GM12878 (cell line): ENCODE data around the gene CCDC39.

Experiments
- CTCF ChIP-seq, 3 experiments: IDR thresholded peaks in 2 of 3; conservative IDR thresholded peaks in 1 of 3; 2 replicates each; pipeline ENCODE4 v1.5.1; 2011; ENCODE audit warnings: low read depth in 3 of 3, low read length in 3 of 3, mild to moderate bottlenecking in 3 of 3, control low read depth in 2 of 3, moderate library complexity in 2 of 3, inconsistent platforms in 1 of 3, mixed read lengths in 1 of 3; ENCODE audit not compliant: control insufficient read depth in 2 of 3, insufficient read depth in 1 of 3; ENCODE audit errors: extremely low read depth in 1 of 3
- ESRRA ChIP-seq: IDR thresholded peaks from 2 replicates; pipeline ENCODE4 v1.6.1; 2012; ENCODE audit warnings: mild to moderate bottlenecking, low read length, improper control_type of control experiment
- GABPA ChIP-seq: IDR thresholded peaks from 2 replicates; pipeline ENCODE4 v1.6.1; 2014; ENCODE audit warnings: antibody characterized with exemption, low read depth, mild to moderate bottlenecking, inconsistent platforms
- MYC ChIP-seq: IDR thresholded peaks from 2 replicates; pipeline ENCODE4 v1.6.1; 2011; ENCODE audit warnings: mild to moderate bottlenecking, low read length, moderate library complexity, inconsistent platforms; ENCODE audit not compliant: insufficient read depth, insufficient replicate concordance, insufficient read length, severe bottlenecking
- POLR2AphosphoS5 ChIP-seq: IDR thresholded peaks from 2 replicates; pipeline ENCODE4 v1.6.1; 2011; ENCODE audit warnings: mild to moderate bottlenecking, low read length, inconsistent platforms
- SP1 ChIP-seq: IDR thresholded peaks from one replicate; pipeline ENCODE4 v1.6.1; 2011; ENCODE audit warnings: low read depth, low read length
- SRF ChIP-seq, 2 experiments: IDR thresholded peaks; 2 replicates each; pipeline ENCODE4 v1.6.1; 2011; ENCODE audit warnings: low read depth in 2 of 2, low read length in 2 of 2, mild to moderate bottlenecking in 1 of 2, moderate library complexity in 1 of 2
- TAF1 ChIP-seq: IDR thresholded peaks from 2 replicates; pipeline ENCODE4 v1.6.1; 2011; ENCODE audit warnings: mild to moderate bottlenecking, low read depth, low read length, borderline replicate concordance
- USF1 ChIP-seq: IDR thresholded peaks from 2 replicates; pipeline ENCODE4 v1.6.1; 2011; ENCODE audit warnings: borderline replicate concordance, low read depth, mild to moderate bottlenecking, moderate library complexity, mixed read lengths, low read length; ENCODE audit not compliant: insufficient read depth; ENCODE audit errors: extremely low read length
- TF ChIP-seq, protein P1 (sequence below): IDR thresholded peaks from 2 replicates; pipeline ENCODE4 v1.6.1; 2012; ENCODE audit warnings: mild to moderate bottlenecking, low read depth, low read length

DNA sequence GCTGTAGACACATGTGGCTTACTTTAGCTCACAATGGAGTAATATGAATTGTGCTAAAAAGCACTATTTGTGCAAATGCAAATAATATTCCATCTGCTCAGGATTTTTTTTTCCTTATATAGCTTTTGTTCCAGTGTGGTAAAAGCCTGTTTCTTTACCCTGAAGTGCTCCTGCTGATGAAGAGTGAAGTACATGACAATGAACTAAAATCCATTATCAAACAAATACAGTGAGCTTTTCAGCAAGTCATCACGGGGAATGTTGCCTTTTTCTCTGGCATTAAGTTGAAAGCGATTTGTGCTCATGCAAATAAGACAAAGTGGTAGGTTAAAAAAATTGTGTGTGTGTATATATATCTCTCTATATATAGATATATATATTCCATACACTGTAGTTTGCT lies 28.6 kb upstream of the CCDC39 start:
- TF ChIP-seq, protein P1, sequence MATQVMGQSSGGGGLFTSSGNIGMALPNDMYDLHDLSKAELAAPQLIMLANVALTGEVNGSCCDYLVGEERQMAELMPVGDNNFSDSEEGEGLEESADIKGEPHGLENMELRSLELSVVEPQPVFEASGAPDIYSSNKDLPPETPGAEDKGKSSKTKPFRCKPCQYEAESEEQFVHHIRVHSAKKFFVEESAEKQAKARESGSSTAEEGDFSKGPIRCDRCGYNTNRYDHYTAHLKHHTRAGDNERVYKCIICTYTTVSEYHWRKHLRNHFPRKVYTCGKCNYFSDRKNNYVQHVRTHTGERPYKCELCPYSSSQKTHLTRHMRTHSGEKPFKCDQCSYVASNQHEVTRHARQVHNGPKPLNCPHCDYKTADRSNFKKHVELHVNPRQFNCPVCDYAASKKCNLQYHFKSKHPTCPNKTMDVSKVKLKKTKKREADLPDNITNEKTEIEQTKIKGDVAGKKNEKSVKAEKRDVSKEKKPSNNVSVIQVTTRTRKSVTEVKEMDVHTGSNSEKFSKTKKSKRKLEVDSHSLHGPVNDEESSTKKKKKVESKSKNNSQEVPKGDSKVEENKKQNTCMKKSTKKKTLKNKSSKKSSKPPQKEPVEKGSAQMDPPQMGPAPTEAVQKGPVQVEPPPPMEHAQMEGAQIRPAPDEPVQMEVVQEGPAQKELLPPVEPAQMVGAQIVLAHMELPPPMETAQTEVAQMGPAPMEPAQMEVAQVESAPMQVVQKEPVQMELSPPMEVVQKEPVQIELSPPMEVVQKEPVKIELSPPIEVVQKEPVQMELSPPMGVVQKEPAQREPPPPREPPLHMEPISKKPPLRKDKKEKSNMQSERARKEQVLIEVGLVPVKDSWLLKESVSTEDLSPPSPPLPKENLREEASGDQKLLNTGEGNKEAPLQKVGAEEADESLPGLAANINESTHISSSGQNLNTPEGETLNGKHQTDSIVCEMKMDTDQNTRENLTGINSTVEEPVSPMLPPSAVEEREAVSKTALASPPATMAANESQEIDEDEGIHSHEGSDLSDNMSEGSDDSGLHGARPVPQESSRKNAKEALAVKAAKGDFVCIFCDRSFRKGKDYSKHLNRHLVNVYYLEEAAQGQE, result no peak
- TF ChIP-seq GABPA, result no peak
- TF ChIP-seq CTCF (IDR thresholded peaks at IDR 0.05 in 2 of 3, conservative IDR thresholded peaks at IDR 0.05 in 1 of 3; ENCODE audit: control insufficient read depth in 2 of 3, extremely low read depth in 1 of 3, insufficient read depth in 1 of 3, low read depth in 3 of 3, low read length in 3 of 3), result no peak
- TF ChIP-seq TAF1, result no peak
- no peak for TF ChIP-seq USF1
- TF ChIP-seq SRF (IDR thresholded peaks at IDR 0.05; ENCODE audit: low read depth in 2 of 2, low read length in 2 of 2), result no peak
- no peak for TF ChIP-seq SP1
- no peak for TF ChIP-seq ESRRA
- no peak for TF ChIP-seq MYC
- no peak for TF ChIP-seq POLR2AphosphoS5
